Measurements from ENCODE around the gene ARHGDIG. TPM values are rescaled to one million over a fixed set of nuclear protein-coding genes. Genes with fewer than 3 reads are reported as not detected.

Gene ARHGDIG
- total RNA-seq, 1 experiment from 2014 or later: 2.4 TPM

GRCh38 chr16:296806-297510 lies 16.6 kb downstream of the ARHGDIG start:
- Histone ChIP-seq H3K27ac (ENCODE audit: low read length) (no peak overlapping the region), H3K36me3 (ENCODE audit: control insufficient read depth, insufficient read depth, low read length) (no peaks in the 10 kb centered on the region), H3K4me1 (ENCODE audit: control insufficient read depth, insufficient read depth, low read length) (no peaks in the 10 kb centered on the region), H3K9me3 (ENCODE audit: control insufficient read depth, insufficient read depth, low read depth, low read length) (no peaks in the 10 kb centered on the region), H3K4me3 (ENCODE audit: low read depth in 2 of 2, low read length in 2 of 2) (no peak overlapping the region), H3K27me3 (ENCODE audit: control insufficient read depth, insufficient read depth, low read length) (no peaks in the 10 kb centered on the region)
- POLR2A ChIA-PET: no interaction called here
- intact Hi-C loops (cut with micrococcal nuclease; ENCODE audit: unreplicated experiment) (no loop called here), in situ Hi-C loops (cut with HindIII; ENCODE audit: low pct_unique_long_range_greater_than_20kb, low sequenced_read_pairs) (no loop called here)
- no peak for DNase-seq (ENCODE audit: low read depth, low spot score)
- no peak for TF ChIP-seq SIN3A (IDR thresholded peaks at IDR 0.05; ENCODE audit: borderline replicate concordance, insufficient read depth, low read depth, low read length)
- TF ChIP-seq TCF7L2 (IDR thresholded peaks at IDR 0.05; ENCODE audit: low read depth, low read length): no peak
- BruUV-seq (replicated peaks): no TSS peak
- CTCF ChIA-PET: no interaction called here
- peak; percentile 11; the same call in 1 of the 2 replicates for ATAC-seq

DNA sequence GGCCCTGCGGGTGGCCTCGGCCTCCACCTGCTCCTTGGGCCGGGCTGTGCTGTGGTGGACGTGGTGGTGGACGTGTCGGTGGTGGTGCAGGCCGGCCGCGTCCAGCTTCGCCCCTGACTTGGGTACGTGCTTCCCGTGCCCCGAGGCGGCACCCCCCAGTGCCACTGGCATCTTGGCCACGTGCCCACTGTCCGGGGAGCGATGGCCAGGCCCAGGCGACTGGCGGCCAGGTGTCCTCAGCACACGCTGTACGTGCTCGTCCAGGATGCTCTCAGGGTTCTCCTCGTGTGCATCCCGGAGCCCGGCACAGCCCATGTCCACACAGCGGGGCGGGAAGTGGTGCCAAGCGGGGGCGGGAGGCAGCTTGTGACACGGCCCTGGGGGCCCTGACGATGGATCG lies 17.4 kb downstream of the ARHGDIG start:
- Histone ChIP-seq H3K27me3 (ENCODE audit: control insufficient read depth, insufficient read depth, low read length) (no peaks in the 10 kb centered on the region), H3K27ac (ENCODE audit: low read length) (no peak overlapping the region), H3K9me3 (ENCODE audit: control insufficient read depth, insufficient read depth, low read depth, low read length) (no peaks in the 10 kb centered on the region), H3K4me3 (ENCODE audit: low read depth in 2 of 2, low read length in 2 of 2) (no peak overlapping the region), H3K4me1 (ENCODE audit: control insufficient read depth, insufficient read depth, low read length) (no peaks in the 10 kb centered on the region), H3K36me3 (ENCODE audit: control insufficient read depth, insufficient read depth, low read length) (no peaks in the 10 kb centered on the region)
- in situ Hi-C loops (cut with HindIII; ENCODE audit: low pct_unique_long_range_greater_than_20kb, low sequenced_read_pairs) (no loop called here), intact Hi-C loops (cut with micrococcal nuclease; ENCODE audit: unreplicated experiment) (no loop called here)
- no TSS peak for BruUV-seq (replicated peaks)
- CTCF ChIA-PET: no interaction called here
- ATAC-seq: no peak
- no peak for TF ChIP-seq POLR2AphosphoS5 (IDR thresholded peaks at IDR 0.05; ENCODE audit: low read depth, low read length)
- no peak for TF ChIP-seq SIN3A (IDR thresholded peaks at IDR 0.05; ENCODE audit: borderline replicate concordance, insufficient read depth, low read depth, low read length)
- TF ChIP-seq TCF7L2 (IDR thresholded peaks at IDR 0.05; ENCODE audit: low read depth, low read length): no peak
- TF ChIP-seq, protein P1, sequence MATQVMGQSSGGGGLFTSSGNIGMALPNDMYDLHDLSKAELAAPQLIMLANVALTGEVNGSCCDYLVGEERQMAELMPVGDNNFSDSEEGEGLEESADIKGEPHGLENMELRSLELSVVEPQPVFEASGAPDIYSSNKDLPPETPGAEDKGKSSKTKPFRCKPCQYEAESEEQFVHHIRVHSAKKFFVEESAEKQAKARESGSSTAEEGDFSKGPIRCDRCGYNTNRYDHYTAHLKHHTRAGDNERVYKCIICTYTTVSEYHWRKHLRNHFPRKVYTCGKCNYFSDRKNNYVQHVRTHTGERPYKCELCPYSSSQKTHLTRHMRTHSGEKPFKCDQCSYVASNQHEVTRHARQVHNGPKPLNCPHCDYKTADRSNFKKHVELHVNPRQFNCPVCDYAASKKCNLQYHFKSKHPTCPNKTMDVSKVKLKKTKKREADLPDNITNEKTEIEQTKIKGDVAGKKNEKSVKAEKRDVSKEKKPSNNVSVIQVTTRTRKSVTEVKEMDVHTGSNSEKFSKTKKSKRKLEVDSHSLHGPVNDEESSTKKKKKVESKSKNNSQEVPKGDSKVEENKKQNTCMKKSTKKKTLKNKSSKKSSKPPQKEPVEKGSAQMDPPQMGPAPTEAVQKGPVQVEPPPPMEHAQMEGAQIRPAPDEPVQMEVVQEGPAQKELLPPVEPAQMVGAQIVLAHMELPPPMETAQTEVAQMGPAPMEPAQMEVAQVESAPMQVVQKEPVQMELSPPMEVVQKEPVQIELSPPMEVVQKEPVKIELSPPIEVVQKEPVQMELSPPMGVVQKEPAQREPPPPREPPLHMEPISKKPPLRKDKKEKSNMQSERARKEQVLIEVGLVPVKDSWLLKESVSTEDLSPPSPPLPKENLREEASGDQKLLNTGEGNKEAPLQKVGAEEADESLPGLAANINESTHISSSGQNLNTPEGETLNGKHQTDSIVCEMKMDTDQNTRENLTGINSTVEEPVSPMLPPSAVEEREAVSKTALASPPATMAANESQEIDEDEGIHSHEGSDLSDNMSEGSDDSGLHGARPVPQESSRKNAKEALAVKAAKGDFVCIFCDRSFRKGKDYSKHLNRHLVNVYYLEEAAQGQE (IDR thresholded peaks at IDR 0.05; ENCODE audit: insufficient read depth in 1 of 2, low read depth in 2 of 2, low read length in 1 of 2): no peak
- TF ChIP-seq, protein P2, sequence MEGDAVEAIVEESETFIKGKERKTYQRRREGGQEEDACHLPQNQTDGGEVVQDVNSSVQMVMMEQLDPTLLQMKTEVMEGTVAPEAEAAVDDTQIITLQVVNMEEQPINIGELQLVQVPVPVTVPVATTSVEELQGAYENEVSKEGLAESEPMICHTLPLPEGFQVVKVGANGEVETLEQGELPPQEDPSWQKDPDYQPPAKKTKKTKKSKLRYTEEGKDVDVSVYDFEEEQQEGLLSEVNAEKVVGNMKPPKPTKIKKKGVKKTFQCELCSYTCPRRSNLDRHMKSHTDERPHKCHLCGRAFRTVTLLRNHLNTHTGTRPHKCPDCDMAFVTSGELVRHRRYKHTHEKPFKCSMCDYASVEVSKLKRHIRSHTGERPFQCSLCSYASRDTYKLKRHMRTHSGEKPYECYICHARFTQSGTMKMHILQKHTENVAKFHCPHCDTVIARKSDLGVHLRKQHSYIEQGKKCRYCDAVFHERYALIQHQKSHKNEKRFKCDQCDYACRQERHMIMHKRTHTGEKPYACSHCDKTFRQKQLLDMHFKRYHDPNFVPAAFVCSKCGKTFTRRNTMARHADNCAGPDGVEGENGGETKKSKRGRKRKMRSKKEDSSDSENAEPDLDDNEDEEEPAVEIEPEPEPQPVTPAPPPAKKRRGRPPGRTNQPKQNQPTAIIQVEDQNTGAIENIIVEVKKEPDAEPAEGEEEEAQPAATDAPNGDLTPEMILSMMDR (IDR thresholded peaks at IDR 0.05): no peak
- POLR2A ChIA-PET: interaction anchor here (0.5 kb wide), 1 partner anchor 21 kb away, joined by 3 read pairs; no protein-coding TSS in a partner anchor
- DNase-seq (ENCODE audit: low read depth, low spot score): no peak

GRCh38 chr16:301235-301634 lies 20.8 kb downstream of the ARHGDIG start:
- in situ Hi-C loops (cut with HindIII; ENCODE audit: low pct_unique_long_range_greater_than_20kb, low sequenced_read_pairs): no loop called here
- no TSS peak for BruUV-seq (replicated peaks)

More at GRCh38 chr16:301235-301634, 20.8 kb downstream of the ARHGDIG start:
- ChIA-PET POLR2A (no interaction called here), CTCF (interaction anchor here (0.6 kb wide), 1 partner anchor 52 kb away, joined by 4 read pairs; no protein-coding TSS in a partner anchor)
- Histone ChIP-seq H3K27me3 (ENCODE audit: control insufficient read depth, insufficient read depth, low read length) (no peaks in the 10 kb centered on the region), H3K4me1 (ENCODE audit: control insufficient read depth, insufficient read depth, low read length) (no peaks in the 10 kb centered on the region), H3K36me3 (ENCODE audit: control insufficient read depth, insufficient read depth, low read length) (no peaks in the 10 kb centered on the region), H3K4me3 (ENCODE audit: low read depth in 2 of 2, low read length in 2 of 2) (no peak overlapping the region), H3K9me3 (ENCODE audit: control insufficient read depth, insufficient read depth, low read depth, low read length) (no peaks in the 10 kb centered on the region), H3K27ac (ENCODE audit: low read length) (no peak overlapping the region)
- TF ChIP-seq POLR2AphosphoS5 (IDR thresholded peaks at IDR 0.05; ENCODE audit: low read depth, low read length): no peak
- TF ChIP-seq, protein P1 (IDR thresholded peaks at IDR 0.05; ENCODE audit: insufficient read depth in 1 of 2, low read depth in 2 of 2, low read length in 1 of 2): no peak
- no peak for TF ChIP-seq SIN3A (IDR thresholded peaks at IDR 0.05; ENCODE audit: borderline replicate concordance, insufficient read depth, low read depth, low read length)
- TF ChIP-seq, protein P2 (IDR thresholded peaks at IDR 0.05): no peak
- TF ChIP-seq TCF7L2 (IDR thresholded peaks at IDR 0.05; ENCODE audit: low read depth, low read length): no peak
- ATAC-seq: no peak
- intact Hi-C loops (cut with micrococcal nuclease; ENCODE audit: unreplicated experiment): no loop called here
- DNase-seq (ENCODE audit: low read depth, low spot score): no peak

Measured in Panc1 (cell line).